Hepatocyte (in vitro differentiated cells): ENCODE data around the gene LAPTM5. TPM values are rescaled to one million over a fixed set of nuclear protein-coding genes. Genes with fewer than 3 reads are reported as not detected.

Experiments used
- DNase-seq: peaks from one replicate; pipeline ENCODE4 v3.0.0-alpha.2; 2016; ENCODE audit warnings: low spot score
- H2AFZ ChIP-seq: fragments of 200-600 bp; sonication (generic); 2 replicates; pipeline ENCODE4 v1.6.0; 2016; ENCODE audit warnings: antibody characterized with exemption, mild to moderate bottlenecking
- H3K27ac ChIP-seq: fragments of 200-600 bp; sonication (generic); 2 replicates; pipeline ENCODE4 v1.5.1; 2016; ENCODE audit warnings: mild to moderate bottlenecking
- H3K27me3 ChIP-seq: fragments of 200-600 bp; sonication (generic); 2 replicates; pipeline ENCODE4 v1.6.1; 2016
- H3K36me3 ChIP-seq: fragments of 200-600 bp; sonication (generic); replicated peaks from 2 replicates; pipeline ENCODE4 v1.5.1; 2016; ENCODE audit warnings: low read depth; ENCODE audit not compliant: insufficient read depth
- H3K4me1 ChIP-seq: fragments of 200-600 bp; sonication (generic); 2 replicates; pipeline ENCODE4 v1.5.1; 2016; ENCODE audit warnings: mild to moderate bottlenecking, moderate library complexity; ENCODE audit not compliant: insufficient read depth
- H3K4me2 ChIP-seq: fragments of 200-600 bp; sonication (generic); 2 replicates; pipeline ENCODE4 v1.6.0; 2016
- H3K4me3 ChIP-seq: fragments of 200-600 bp; sonication (generic); 2 replicates; pipeline ENCODE4 v1.5.1; 2016; ENCODE audit warnings: mild to moderate bottlenecking
- H3K79me2 ChIP-seq: fragments of 200-600 bp; sonication (generic); 2 replicates; pipeline ENCODE4 v1.6.0; 2017; ENCODE audit warnings: mild to moderate bottlenecking
- H3K9me2 ChIP-seq: fragments of 200-600 bp; sonication (generic); replicated peaks from 2 replicates; pipeline ENCODE4 v1.6.0; 2017; ENCODE audit warnings: mild to moderate bottlenecking; ENCODE audit not compliant: insufficient read depth
- H3K9me3 ChIP-seq: fragments of 200-600 bp; sonication (generic); 2 replicates; pipeline ENCODE4 v1.5.1; 2016; ENCODE audit warnings: low read depth, mild to moderate bottlenecking
- H4K20me1 ChIP-seq: fragments of 200-600 bp; sonication (generic); 2 replicates; pipeline ENCODE4 v1.6.0; 2016; ENCODE audit warnings: mild to moderate bottlenecking; ENCODE audit not compliant: insufficient read depth, poor library complexity, severe bottlenecking
- CTCF ChIP-seq: fragments of 200-600 bp; sonication (generic); IDR thresholded peaks from 2 replicates; pipeline ENCODE4 v1.5.1; 2016; ENCODE audit warnings: antibody characterized with exemption, mild to moderate bottlenecking; ENCODE audit not compliant: poor library complexity
- EZH2 ChIP-seq: fragments of 200-600 bp; sonication (generic); IDR thresholded peaks from 2 replicates; pipeline ENCODE4 v1.6.1; 2016; ENCODE audit warnings: antibody characterized with exemption, mild to moderate bottlenecking, borderline replicate concordance
- EZH2phosphoT487 ChIP-seq: fragments of 200-600 bp; sonication (generic); IDR thresholded peaks from one replicate; pipeline ENCODE4 v1.6.1; 2018; ENCODE audit warnings: antibody characterized with exemption, mild to moderate bottlenecking, low read depth, moderate library complexity; ENCODE audit not compliant: unreplicated experiment, severe bottlenecking
- WGBS: methylation state at CpG from one replicate; pipeline ENCODE4 v1.1.6; 2016; ENCODE audit warnings: low lambda C conversion rate; ENCODE audit errors: missing lambda C conversion rate; 5-methylcytosine and 5-hydroxymethylcytosine counted together
- polyA plus RNA-seq: library from polyadenylated mRNA; unstranded; fragments of >200 nt; fragmentation: Nextera tagmentation; extraction: Ambion mirVana; gene quantifications from 2 replicates; pipeline ENCODE4 v1.2.1, GENCODE V29; 2016
- total RNA-seq: library from RNA; depleted of rRNA; stranded (reverse); fragments of >200 nt; gene quantifications from 2 replicates; pipeline ENCODE4 v1.2.3, GENCODE V29; 2014

The LAPTM5 gene
- total and polyA plus RNA-seq, 2 experiments from 2014 or later: 2.6 to 3.2 TPM

DNA sequence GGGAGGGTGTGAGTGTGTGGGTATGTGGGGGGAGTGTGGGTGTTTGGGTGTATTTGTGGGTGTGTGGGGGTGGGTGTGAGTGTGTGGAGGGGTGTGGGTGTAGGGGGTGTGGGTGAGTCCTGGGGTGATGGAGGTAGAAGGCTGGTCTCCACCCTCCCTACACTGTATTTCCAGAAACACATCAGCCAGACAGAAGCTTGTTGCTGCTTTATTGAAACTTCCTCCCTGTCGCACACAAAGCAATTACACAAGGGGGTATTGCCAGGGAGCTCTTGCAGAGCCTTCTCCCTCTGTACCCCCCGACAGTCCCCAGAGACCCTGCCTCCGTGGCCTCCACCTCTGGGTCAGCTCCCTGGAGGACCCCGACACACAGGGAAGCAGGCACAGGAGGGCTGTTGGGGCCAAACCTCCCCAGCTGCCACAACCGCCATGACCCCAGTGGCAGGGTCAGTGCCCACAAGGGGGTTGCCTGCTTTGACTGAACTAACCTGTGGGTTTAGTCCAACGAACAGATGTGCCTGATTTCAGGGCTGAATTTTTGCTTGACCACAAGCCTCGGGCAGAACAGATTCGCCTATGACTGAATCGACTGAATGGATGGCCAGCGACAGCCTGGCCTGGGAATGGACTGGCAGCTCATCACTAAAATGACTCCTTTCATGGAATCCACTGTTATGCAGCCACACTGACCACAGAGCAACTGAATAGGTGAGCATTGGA, 25.1 kb downstream of the LAPTM5 start:
- H3K79me2 ChIP-seq: no peaks in the 10 kb centered on the region
- H2AFZ ChIP-seq: no peak overlapping the region
- 79% methylated on average over 10 of the region's 10 CpGs for WGBS

DNA sequence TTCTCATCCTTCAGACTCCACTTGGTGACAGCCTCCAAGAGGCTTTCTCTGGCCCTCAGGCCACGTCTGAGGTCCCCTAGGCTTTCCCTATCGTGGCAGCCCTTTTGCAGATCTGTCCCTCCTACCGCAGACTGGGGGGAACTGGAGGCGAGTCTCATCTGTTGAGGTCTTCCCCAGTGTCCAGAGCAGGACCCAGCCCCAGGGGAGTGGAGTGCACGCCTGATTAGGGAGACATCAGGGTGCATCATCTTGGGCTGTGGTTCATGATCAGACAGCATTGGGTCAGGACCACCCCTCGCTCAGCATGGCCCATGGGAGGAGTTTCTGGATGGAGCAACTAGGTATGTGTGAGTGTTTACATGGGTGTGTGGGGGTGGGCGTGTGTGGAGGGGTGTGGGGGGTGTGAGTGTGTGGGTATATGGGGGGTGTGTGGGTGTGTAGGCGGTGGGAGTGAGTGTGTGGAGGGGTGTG, 25.7 kb downstream of the LAPTM5 start:
- H3K4me1 ChIP-seq: peaks cover 10% of the 10 kb centered on the region
- no peaks in the 10 kb centered on the region for H4K20me1 ChIP-seq
- no peak overlapping the region for H3K4me2 ChIP-seq
- H3K36me3 ChIP-seq: no peaks in the 10 kb centered on the region
- no peak overlapping the region for H2AFZ ChIP-seq
- H3K27ac ChIP-seq: no peak overlapping the region
- no peaks in the 10 kb centered on the region for H3K9me2 ChIP-seq
- no peaks in the 10 kb centered on the region for H3K27me3 ChIP-seq
- TF ChIP-seq EZH2phosphoT487: no peak
- no peak for TF ChIP-seq CTCF
- TF ChIP-seq EZH2: no peak
- DNase-seq: no peak
- no peak overlapping the region for H3K4me3 ChIP-seq
- H3K79me2 ChIP-seq: no peaks in the 10 kb centered on the region
- H3K9me3 ChIP-seq: no peaks in the 10 kb centered on the region
- WGBS: 85% methylated on average over 8 of the region's 8 CpGs

More for the DNA sequence above, 25.1 kb downstream of the LAPTM5 start:
- Histone ChIP-seq H4K20me1 (no peaks in the 10 kb centered on the region), H3K4me3 (no peak overlapping the region), H3K27ac (no peak overlapping the region), H3K36me3 (no peaks in the 10 kb centered on the region), H3K4me2 (no peak overlapping the region), H3K27me3 (no peaks in the 10 kb centered on the region), H3K4me1 (peaks cover 9% of the 10 kb centered on the region), H3K9me2 (no peaks in the 10 kb centered on the region), H3K9me3 (no peaks in the 10 kb centered on the region)
- DNase-seq: no peak
- TF ChIP-seq CTCF: no peak
- TF ChIP-seq EZH2phosphoT487: no peak
- TF ChIP-seq EZH2: no peak

DNA sequence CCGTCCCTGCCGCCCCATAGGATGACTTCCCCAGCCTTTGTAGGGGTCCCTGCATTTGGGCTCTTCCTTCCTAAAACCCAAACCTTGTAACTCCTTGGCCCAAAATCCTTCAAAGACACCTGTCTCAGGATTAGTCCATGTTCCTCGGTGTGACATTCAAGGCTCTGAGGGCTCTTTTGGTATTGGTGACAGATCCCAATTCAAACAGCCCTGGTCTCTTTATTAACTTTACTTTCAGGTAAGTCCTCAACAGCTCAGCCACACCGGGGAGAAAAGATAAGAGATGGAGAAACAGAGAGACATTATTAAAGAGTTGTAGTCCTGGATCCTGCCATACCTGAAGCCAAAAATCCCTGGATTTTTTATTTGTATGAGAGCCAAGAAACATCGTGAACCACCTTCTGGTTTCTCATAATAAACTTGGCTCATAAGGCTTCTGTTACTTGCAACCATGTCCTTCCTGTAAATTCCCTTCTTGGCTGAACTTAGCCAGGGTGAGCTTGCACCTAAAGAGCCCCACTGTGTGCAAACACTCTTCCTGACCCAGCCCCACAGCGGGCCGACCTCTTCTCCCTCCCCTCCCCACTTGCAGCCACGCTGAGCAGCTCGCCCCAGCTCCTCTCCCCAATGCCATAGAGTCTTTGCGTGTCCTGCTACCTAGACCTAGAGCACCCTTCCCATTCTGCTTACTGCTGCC, 26.3 kb downstream of the LAPTM5 start:
- TF ChIP-seq EZH2 (no peak), CTCF (no peak), EZH2phosphoT487 (no peak)
- no peaks in the 10 kb centered on the region for H3K9me2 ChIP-seq
- H3K27ac ChIP-seq: no peak overlapping the region
- no peaks in the 10 kb centered on the region for H3K36me3 ChIP-seq
- no peaks in the 10 kb centered on the region for H3K27me3 ChIP-seq
- 80% methylated on average over 10 of the region's 10 CpGs for WGBS
- H3K4me2 ChIP-seq: no peak overlapping the region
- H3K4me3 ChIP-seq: no peak overlapping the region
- H3K79me2 ChIP-seq: no peaks in the 10 kb centered on the region
- no peaks in the 10 kb centered on the region for H4K20me1 ChIP-seq
- no peak overlapping the region for H2AFZ ChIP-seq
- peaks cover 16% of the 10 kb centered on the region for H3K4me1 ChIP-seq
- DNase-seq: no peak
- no peaks in the 10 kb centered on the region for H3K9me3 ChIP-seq
